Neural crest cell (in vitro differentiated cells): ENCODE measurements around the gene SLC4A7. TPM values are rescaled to one million over a fixed set of nuclear protein-coding genes. Genes with fewer than 3 reads are reported as not detected.

Experiments used
- DNase-seq: peaks from one replicate; pipeline ENCODE4 v3.0.0; 2021; ENCODE audit warnings: low read depth, mixed read lengths, low spot score
- H3K27ac Mint-ChIP-seq: one replicate; pipeline ENCODE4 v1.8.0; 2021; ENCODE audit warnings: mild to moderate bottlenecking, mixed read lengths; ENCODE audit not compliant: unreplicated experiment
- H3K27me3 Mint-ChIP-seq: 2 replicates; pipeline ENCODE4 v1.8.0; 2021; ENCODE audit warnings: low read depth, mild to moderate bottlenecking, mixed read lengths
- H3K36me3 Mint-ChIP-seq: 2 replicates; pipeline ENCODE4 v1.8.0; 2021; ENCODE audit warnings: low read depth, mild to moderate bottlenecking, mixed read lengths
- H3K4me1 Mint-ChIP-seq: 2 replicates; pipeline ENCODE4 v1.8.0; 2021; ENCODE audit warnings: mixed read lengths
- H3K4me3 Mint-ChIP-seq: one replicate; pipeline ENCODE4 v1.8.0; 2021; ENCODE audit warnings: mild to moderate bottlenecking, mixed read lengths
- H3K9me3 Mint-ChIP-seq: 2 replicates; pipeline ENCODE4 v1.8.0; 2021; ENCODE audit warnings: mixed read lengths
- CTCF ChIP-seq: fragments of 200-600 bp; sonication (generic); conservative IDR thresholded peaks from 2 replicates; pipeline ENCODE4 v1.5.0; 2021; ENCODE audit warnings: antibody characterized with exemption, mild to moderate bottlenecking
- total RNA-seq: library from RNA; stranded (reverse); gene quantifications from 2 replicates; pipeline ENCODE4 v1.2.1, GENCODE V29; 2021

The SLC4A7 gene
- total RNA-seq, 1 donor from 2014 or later, result 63.9 TPM

- Mint-ChIP-seq H3K4me1 (no peaks in the 10 kb centered on the region), H3K27ac (no peak overlapping the region), H3K9me3 (peaks cover 3% of the 10 kb centered on the region), H3K27me3 (no peaks in the 10 kb centered on the region), H3K4me3 (no peak overlapping the region), H3K36me3 (peaks cover 7% of the 10 kb centered on the region)
- no peak for TF ChIP-seq CTCF
- no peak for DNase-seq
These were observed 158.0 kb downstream of the SLC4A7 start for GRCh38 chr3:27326202-27326601.

- Mint-ChIP-seq H3K36me3 (peaks cover 7% of the 10 kb centered on the region), H3K9me3 (peaks cover 3% of the 10 kb centered on the region)
These were observed 158.8 kb downstream of the SLC4A7 start for GRCh38 chr3:27325419-27325818.

GRCh38 chr3:27324686-27325085, 159.5 kb downstream of the SLC4A7 start:
- no peak for DNase-seq
- Mint-ChIP-seq H3K36me3 (peaks cover 7% of the 10 kb centered on the region), H3K9me3 (peaks cover 3% of the 10 kb centered on the region), H3K4me3 (no peak overlapping the region), H3K4me1 (no peaks in the 10 kb centered on the region), H3K27me3 (no peaks in the 10 kb centered on the region), H3K27ac (no peak overlapping the region)
- TF ChIP-seq CTCF, result no peak

More at GRCh38 chr3:27325419-27325818, 158.8 kb downstream of the SLC4A7 start:
- no peaks in the 10 kb centered on the region for H3K27me3 Mint-ChIP-seq
- no peak for DNase-seq
- H3K4me3 Mint-ChIP-seq, result no peak overlapping the region
- H3K27ac Mint-ChIP-seq, result no peak overlapping the region
- TF ChIP-seq CTCF, result no peak
- H3K4me1 Mint-ChIP-seq, result no peaks in the 10 kb centered on the region

GRCh38 chr3:27323087-27323570, 161.1 kb downstream of the SLC4A7 start:
- no peak overlapping the region for H3K4me3 Mint-ChIP-seq
- no peak for DNase-seq
- TF ChIP-seq CTCF, result no peak
- H3K9me3 Mint-ChIP-seq, result no peaks in the 10 kb centered on the region
- H3K27ac Mint-ChIP-seq, result no peak overlapping the region
- no peaks in the 10 kb centered on the region for H3K4me1 Mint-ChIP-seq
- peaks cover under 1% of the 10 kb centered on the region for H3K36me3 Mint-ChIP-seq
- no peaks in the 10 kb centered on the region for H3K27me3 Mint-ChIP-seq

Other genes with a start within 250 kb of the SLC4A7 start
- gene NEK10, start 115.0 kb downstream of the SLC4A7 start, total RNA-seq, result 1.6 and 2.7 TPM in 2 replicates
- not detected in 2 replicates for gene EOMES, start 237.9 kb upstream of the SLC4A7 start, total RNA-seq